NB4 (cell line): ENCODE data around the gene NXN.

ENCODE experiments used
- CTCF ChIP-seq: IDR thresholded peaks from one replicate; pipeline ENCODE4 v1.5.1; 2012; ENCODE audit warnings: low read depth, low read length
- POLR2A ChIP-seq: IDR thresholded peaks from 2 replicates; pipeline ENCODE4 v1.6.1; 2011; ENCODE audit warnings: mild to moderate bottlenecking; ENCODE audit not compliant: insufficient read length; ENCODE audit errors: extremely low read depth

- no peak for TF ChIP-seq POLR2A
- TF ChIP-seq CTCF, result no peak
Measured at GRCh38 chr17:976312-976711, 3.3 kb downstream of the NXN start.
